ENCODE measurements around the gene UBTD2. TPM values are rescaled to one million over a fixed set of nuclear protein-coding genes. Genes with fewer than 3 reads are reported as not detected.

Gene UBTD2
- total and polyA plus RNA-seq, 9 of the 15 experiments (the other 6 are each of a cell fraction or from before 2014, with no cell fraction given): 0.01 to 0.46 (median 0.15) TPM; not detected in 1

GRCh38 chr5:172266071-172266675 is 17.4 kb downstream of the UBTD2 start (continued):
- no peak for TF ChIP-seq E2F5 (CRISPR knock-in tag; IDR thresholded peaks at IDR 0.05)
- no peak for TF ChIP-seq IRF2 (CRISPR knock-in tag; IDR thresholded peaks at IDR 0.05)
- no peak for TF ChIP-seq BRF1 (IDR thresholded peaks at IDR 0.05; ENCODE audit: borderline replicate concordance, extremely low read depth, insufficient read length)
- no peak for TF ChIP-seq ZNF445 (CRISPR knock-in tag; IDR thresholded peaks at IDR 0.05; ENCODE audit: low read depth)
- no peak for TF ChIP-seq CAMTA2 (CRISPR knock-in tag; conservative IDR thresholded peaks at IDR 0.05)
- no peak for TF ChIP-seq ZNF395 (CRISPR knock-in tag; IDR thresholded peaks at IDR 0.05)
- no peak for TF ChIP-seq ZNF140 (CRISPR knock-in tag; IDR thresholded peaks at IDR 0.05)
- TF ChIP-seq NFE2 (IDR thresholded peaks at IDR 0.05; ENCODE audit: low read depth): no peak
- TF ChIP-seq CXXC5 (CRISPR knock-in tag; IDR thresholded peaks at IDR 0.05): no peak
- TF ChIP-seq SMARCC2 (IDR thresholded peaks at IDR 0.05; ENCODE audit: low read depth): no peak
